ENCODE results near the gene KMT5C. TPM values are rescaled to one million over a fixed set of nuclear protein-coding genes. Genes with fewer than 3 reads are reported as not detected.

The KMT5C gene
- total RNA-seq, 2 experiments from 2014 or later, result 22.8 to 36.1 TPM

GRCh38 chr19:55303477-55303876 is 36.2 kb upstream of the KMT5C start:
- Histone ChIP-seq H3K9me3 (ENCODE audit: low read length) (no peaks in the 10 kb centered on the region), H3K4me3 (ENCODE audit: low read depth, low read length, poor library complexity, severe bottlenecking) (no peak overlapping the region), H3K4me1 (ENCODE audit: insufficient read depth, low read length, poor library complexity, severe bottlenecking) (peaks cover 52% of the 10 kb centered on the region), H3K79me2 (ENCODE audit: insufficient read depth, low read depth, low read length) (no peaks in the 10 kb centered on the region), H3K36me3 (ENCODE audit: insufficient read depth, low read length) (peaks cover 37% of the 10 kb centered on the region), H3K4me2 (ENCODE audit: low read length) (no peak overlapping the region), H3K27ac (ENCODE audit: low read depth, low read length, poor library complexity, severe bottlenecking) (no peak overlapping the region), H2AFZ (ENCODE audit: low read length) (no peak overlapping the region), H3K9me2 (ENCODE audit: insufficient read depth, low read length) (no peaks in the 10 kb centered on the region), H4K20me1 (ENCODE audit: insufficient read depth, low read length) (no peaks in the 10 kb centered on the region)
- POLR2A ChIA-PET, result interaction anchor here (0.5 kb wide), 1 partner anchor 104 kb away, joined by 4 read pairs; no protein-coding TSS in a partner anchor
- no TSS peak for BruUV-seq (replicated peaks)
- CTCF ChIA-PET (ENCODE audit: unreplicated experiment), result no interaction called here
- TF ChIP-seq CTCF (conservative IDR thresholded peaks at IDR 0.05; ENCODE audit: low read length) (no peak), EZH2phosphoT487 (IDR thresholded peaks at IDR 0.05; ENCODE audit: borderline replicate concordance, low read depth, low read length) (no peak)
- DNase-seq (ENCODE audit: low spot score), result no peak
- intact Hi-C loops (cut with micrococcal nuclease; ENCODE audit: unreplicated experiment), result loop anchor here (5.0 kb wide), 1 partner anchor 34 kb away; the partner anchor contains the start of gene KMT5C

GRCh38 chr19:55304279-55304978 is 35.2 kb upstream of the KMT5C start:
- H4K20me1 ChIP-seq (ENCODE audit: insufficient read depth, low read length), result no peaks in the 10 kb centered on the region
- POLR2A ChIA-PET, result no interaction called here
- H3K4me1 ChIP-seq (ENCODE audit: insufficient read depth, low read length, poor library complexity, severe bottlenecking), result peaks cover 55% of the 10 kb centered on the region
- no TSS peak for BruUV-seq (replicated peaks)
- no peaks in the 10 kb centered on the region for H3K9me2 ChIP-seq (ENCODE audit: insufficient read depth, low read length)
- CTCF ChIA-PET (ENCODE audit: unreplicated experiment), result no interaction called here
- H3K27ac ChIP-seq (ENCODE audit: low read depth, low read length, poor library complexity, severe bottlenecking), result no peak overlapping the region
- H3K79me2 ChIP-seq (ENCODE audit: insufficient read depth, low read depth, low read length), result no peaks in the 10 kb centered on the region
- H3K9me3 ChIP-seq (ENCODE audit: low read length), result no peaks in the 10 kb centered on the region
- no peak overlapping the region for H3K4me3 ChIP-seq (ENCODE audit: low read depth, low read length, poor library complexity, severe bottlenecking)
- no peak overlapping the region for H3K4me2 ChIP-seq (ENCODE audit: low read length)
- DNase-seq (ENCODE audit: low spot score), result peak; percentile 72
- no peak for TF ChIP-seq CTCF (conservative IDR thresholded peaks at IDR 0.05; ENCODE audit: low read length)
- no peak for TF ChIP-seq EZH2phosphoT487 (IDR thresholded peaks at IDR 0.05; ENCODE audit: borderline replicate concordance, low read depth, low read length)
- H3K36me3 ChIP-seq (ENCODE audit: insufficient read depth, low read length), result peaks cover 44% of the 10 kb centered on the region
- no peak overlapping the region for H2AFZ ChIP-seq (ENCODE audit: low read length)
- intact Hi-C loops (cut with micrococcal nuclease; ENCODE audit: unreplicated experiment), result loop anchor here (5.0 kb wide), 1 partner anchor 33 kb away; the partner anchor contains the start of gene KMT5C

- no peak for DNase-seq (ENCODE audit: low spot score)
- Histone ChIP-seq H3K4me2 (ENCODE audit: low read length) (no peak overlapping the region), H3K36me3 (ENCODE audit: insufficient read depth, low read length) (peaks cover 45% of the 10 kb centered on the region), H3K4me3 (ENCODE audit: low read depth, low read length, poor library complexity, severe bottlenecking) (no peak overlapping the region), H2AFZ (ENCODE audit: low read length) (no peak overlapping the region), H3K27ac (ENCODE audit: low read depth, low read length, poor library complexity, severe bottlenecking) (no peak overlapping the region), H3K9me3 (ENCODE audit: low read length) (no peaks in the 10 kb centered on the region), H3K4me1 (ENCODE audit: insufficient read depth, low read length, poor library complexity, severe bottlenecking) (peaks cover 60% of the 10 kb centered on the region), H3K79me2 (ENCODE audit: insufficient read depth, low read depth, low read length) (no peaks in the 10 kb centered on the region), H3K9me2 (ENCODE audit: insufficient read depth, low read length) (no peaks in the 10 kb centered on the region), H4K20me1 (ENCODE audit: insufficient read depth, low read length) (no peaks in the 10 kb centered on the region)
- ChIA-PET CTCF (ENCODE audit: unreplicated experiment) (no interaction called here), POLR2A (no interaction called here)
- intact Hi-C loops (cut with micrococcal nuclease; ENCODE audit: unreplicated experiment), result loop anchor here (5.0 kb wide), 1 partner anchor 32 kb away; the partner anchor contains the start of gene KMT5C
- no TSS peak for BruUV-seq (replicated peaks)
- no peak for TF ChIP-seq CTCF (conservative IDR thresholded peaks at IDR 0.05; ENCODE audit: low read length)
Measured at GRCh38 chr19:55304980-55305379, 34.7 kb upstream of the KMT5C start.

Data from OCI-LY7 (cell line).